ENCODE results near the gene AFAP1L1.

The AFAP1L1 gene

DNA sequence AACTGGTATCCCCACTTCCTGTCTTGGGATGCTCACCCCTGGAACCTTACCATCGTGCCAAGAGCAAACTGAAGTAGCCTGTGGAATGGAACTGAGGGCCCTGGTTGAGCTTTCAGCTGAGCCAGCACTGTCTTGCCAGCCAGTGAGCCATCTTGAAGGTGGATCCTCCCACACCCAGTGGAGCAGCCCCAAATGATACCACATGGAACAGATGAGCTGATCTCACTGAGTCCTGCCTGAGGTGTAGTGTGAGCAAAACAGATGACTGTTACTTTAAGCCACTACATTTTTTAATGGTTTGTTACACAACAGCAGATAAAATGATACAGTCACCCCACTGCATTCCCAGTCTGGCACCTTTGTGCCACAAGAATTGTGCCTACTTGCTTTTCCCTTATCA lies 84.0 kb downstream of the AFAP1L1 start:
- no peak for DNase-seq

DNA sequence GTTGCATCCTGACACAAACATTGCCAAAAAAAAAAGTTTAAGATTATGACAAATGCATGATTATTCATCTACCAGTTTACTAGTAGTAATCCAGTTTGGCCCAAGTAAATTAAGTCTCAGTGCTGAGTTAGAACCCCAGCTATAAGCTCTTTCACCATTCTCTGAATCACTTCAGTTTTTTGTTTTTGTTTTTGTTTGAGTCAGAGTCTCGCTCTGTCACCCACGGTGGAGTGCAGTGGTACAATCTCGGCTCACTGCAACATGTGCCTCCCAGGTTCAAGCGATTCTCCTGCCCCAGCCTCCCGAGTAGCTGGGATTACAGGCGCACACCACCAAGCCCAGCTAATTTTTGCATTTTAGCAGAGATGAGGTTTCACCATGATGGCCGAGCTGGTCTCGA lies 84.7 kb downstream of the AFAP1L1 start:
- no peak for DNase-seq

DNA sequence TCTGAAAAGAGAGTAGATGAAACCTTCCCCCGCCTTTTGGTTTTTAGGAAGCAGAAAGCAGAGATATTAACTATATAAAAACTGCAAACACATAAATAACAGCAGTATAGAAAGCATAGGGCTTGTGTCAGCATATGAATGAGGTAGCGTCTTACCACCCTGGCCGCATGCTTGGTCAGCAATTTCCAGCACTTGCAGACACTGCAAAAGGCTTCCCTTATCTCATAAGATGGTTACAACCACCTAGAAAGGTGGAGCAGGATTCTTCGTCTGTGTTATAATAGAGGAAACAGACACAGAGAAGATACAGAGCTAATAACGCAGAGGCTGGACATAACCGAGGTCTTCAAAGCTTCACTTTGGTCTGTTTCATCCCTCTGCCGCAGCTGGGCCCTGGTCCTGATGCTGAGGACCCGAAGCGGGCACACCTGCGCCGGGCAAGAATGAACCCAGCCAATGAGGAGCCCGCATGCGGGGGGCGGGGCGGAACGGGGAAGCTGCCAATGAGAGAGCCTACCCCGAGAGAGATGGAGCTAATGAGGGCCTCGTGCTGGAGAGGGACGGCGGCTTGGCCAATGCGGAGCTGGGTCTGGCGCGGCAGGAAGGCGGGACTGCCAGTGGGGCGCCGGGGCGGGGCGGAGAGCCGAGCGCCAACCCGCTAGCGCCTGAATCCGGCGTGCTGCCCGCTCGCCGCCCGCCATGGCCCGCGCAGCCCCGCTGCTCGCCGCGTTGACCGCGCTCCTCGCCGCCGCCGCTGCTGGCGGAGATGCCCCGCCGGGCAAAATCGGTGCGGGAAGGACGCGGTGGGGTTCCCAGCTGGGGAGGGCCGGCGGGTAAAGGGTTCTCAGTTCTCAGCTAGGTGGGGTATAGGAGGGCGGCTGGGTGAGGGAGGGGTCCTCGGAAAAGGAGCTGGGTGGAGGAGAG lies 86.0 kb downstream of the AFAP1L1 start, which contains the start of gene PCYOX1L:
Gene PCYOX1L (plus strand): TSS at position 677 of the 924 bp plus-strand sequence. CDS start 23 bp downstream, at position 700.
- DNase-seq = peak; percentile 94

DNA sequence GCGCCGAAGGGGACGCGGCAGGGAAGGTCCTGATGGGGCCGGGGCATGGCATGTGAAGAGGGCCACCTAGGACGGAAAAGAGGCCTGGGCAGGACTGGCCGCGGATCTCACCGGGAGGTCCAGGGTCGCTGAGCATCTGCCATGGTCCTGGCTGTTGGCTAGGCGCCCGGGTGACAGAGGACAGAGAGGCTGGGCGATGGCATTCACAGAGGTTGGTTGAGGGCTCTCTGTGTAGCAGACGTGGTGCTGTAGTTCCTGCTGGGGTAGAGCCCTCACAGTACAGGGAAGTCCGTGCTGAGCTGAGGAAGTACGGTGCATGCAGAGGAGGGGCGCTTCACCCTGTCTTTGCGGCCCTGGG lies 86.6 kb downstream of the AFAP1L1 start:
- peak; percentile 22 for DNase-seq

DNA sequence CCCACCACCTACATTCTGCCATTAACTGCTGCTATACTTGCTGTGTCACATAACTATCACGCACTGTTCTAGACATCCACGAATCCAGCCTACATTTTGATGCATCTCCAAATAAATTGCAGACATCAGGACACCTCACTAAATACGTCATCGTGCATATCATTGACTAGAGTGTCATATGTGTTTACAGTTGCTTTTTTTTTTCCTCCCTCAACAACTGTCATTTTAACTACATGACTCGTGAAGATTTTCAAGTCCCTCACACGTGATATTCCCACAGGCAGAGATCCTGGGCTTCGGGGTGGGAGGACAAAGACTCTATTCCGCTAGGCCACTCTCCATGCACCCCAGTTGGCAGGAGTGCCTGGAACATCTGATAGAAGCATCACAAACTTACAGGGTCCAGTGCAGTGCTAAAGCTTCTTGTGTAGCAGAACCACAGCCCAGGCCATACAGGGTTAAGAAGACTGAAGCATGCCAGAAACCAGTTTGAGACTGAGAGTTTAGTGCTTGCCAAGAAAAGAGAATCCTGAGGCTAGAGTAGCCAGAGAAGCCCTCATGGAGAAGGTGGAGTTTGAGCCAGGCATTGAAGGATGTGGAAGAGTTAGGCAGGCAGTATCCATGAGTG lies 87.3 kb downstream of the AFAP1L1 start:
- no peak for DNase-seq

DNA sequence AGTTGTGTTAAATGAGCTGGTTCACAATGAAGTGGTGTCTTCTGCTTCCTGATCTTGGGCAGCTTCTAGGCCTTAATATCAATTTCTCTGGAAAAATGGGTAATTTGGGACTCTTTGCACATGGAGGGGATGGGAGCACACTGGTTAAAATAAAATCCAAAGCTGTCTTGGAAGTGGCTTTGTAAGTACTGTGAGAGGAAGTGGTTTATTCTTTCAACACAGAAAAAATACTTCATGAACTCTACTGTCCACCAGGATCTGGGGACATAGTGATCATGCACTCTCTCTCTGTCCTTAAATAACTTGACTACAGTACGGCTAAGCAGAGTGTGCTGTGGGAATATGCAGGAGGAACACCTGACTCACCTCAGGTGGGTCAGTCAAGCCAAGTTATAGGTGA lies 88.6 kb downstream of the AFAP1L1 start:
- DNase-seq = no peak

DNA sequence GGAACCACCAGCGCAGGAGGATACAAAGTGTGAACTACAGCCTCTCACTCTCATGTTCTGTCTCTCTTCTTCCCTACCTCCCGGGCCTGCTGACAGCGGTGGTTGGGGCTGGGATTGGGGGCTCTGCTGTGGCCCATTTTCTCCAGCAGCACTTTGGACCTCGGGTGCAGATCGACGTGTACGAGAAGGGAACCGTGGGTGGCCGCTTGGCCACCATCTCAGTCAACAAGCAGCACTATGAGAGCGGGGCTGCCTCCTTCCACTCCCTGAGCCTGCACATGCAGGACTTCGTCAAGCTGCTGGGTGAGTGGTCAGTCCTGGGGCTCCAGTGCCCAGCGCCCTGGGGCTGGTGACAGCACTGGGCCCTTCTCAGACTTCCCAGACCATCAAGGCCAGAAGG lies 90.9 kb downstream of the AFAP1L1 start:
- no peak for DNase-seq

DNA sequence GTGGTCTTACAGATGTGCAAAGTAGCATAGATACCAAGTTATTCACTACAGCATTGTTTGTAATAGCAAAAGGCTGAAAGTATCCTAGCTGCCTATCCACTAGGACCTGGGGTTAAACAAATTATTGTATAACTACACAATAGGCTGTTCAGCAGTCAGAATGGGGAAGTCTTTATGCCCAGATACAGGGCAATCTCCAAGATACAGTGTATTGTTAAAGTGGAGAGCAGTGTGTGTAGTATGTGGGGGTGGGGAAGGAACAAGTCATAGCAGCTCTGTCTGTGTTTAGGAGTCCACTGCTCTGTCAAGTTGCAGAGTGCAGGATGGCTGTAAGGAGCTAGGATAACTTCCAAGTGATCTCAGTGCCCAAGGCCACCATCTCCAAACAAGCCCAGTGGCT lies 91.7 kb downstream of the AFAP1L1 start:
- peak; percentile 33 for DNase-seq

DNA sequence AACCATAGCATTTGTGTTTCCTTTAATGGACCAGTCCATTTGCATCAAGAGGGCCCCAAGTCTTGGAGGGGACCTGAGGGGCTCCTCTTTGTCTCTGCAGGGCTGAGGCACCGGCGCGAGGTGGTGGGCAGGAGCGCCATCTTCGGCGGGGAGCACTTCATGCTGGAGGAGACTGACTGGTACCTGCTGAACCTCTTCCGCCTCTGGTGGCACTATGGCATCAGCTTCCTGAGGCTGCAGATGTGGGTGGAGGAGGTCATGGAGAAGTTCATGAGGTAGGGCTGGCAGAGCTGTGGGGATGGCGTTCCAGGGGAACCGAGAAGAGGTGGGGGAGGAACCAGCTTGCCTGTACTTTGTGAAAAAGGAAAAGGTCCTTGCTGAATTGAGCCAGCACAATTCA lies 92.3 kb downstream of the AFAP1L1 start:
- no peak for DNase-seq

DNA sequence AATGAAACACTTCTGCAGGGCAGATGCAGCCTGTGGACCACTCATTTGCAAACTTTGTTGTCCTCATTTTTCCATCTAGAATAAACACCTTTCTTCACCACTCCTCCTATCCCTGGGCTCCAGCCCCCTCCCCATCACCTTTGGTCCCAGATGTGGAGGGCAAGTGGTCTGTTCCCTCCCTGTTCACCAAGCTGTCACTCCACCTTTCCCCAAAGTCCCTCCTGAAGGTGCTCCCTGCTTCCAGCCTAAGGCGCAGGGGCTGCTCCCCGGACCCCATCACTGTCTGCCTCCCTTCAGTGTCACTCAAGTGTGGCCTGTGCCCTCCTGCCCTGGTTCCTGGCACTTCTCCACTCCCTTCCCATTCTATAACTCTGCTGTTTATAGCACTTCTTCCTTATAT lies 93.1 kb downstream of the AFAP1L1 start:
- no peak for DNase-seq

DNA sequence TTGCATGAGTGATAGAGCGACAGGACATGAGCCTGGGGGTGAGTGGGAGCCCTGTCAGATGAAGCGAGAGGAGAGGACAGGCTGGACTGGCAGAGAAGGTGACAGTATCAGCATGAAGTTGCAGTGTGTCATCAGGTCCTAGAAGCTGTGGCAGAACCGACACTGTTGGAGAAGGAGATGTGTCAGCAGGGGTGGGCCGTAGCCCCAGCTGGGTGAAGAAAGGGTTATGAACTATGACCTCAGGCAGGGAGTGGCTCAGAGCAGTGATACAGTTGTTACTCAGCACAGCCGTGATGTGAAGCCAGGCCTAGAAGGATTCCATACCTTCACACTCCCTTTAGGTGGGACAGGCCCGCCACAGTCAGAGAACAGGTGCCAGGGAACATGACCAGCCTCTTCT lies 93.8 kb downstream of the AFAP1L1 start:
- no peak for DNase-seq

DNA sequence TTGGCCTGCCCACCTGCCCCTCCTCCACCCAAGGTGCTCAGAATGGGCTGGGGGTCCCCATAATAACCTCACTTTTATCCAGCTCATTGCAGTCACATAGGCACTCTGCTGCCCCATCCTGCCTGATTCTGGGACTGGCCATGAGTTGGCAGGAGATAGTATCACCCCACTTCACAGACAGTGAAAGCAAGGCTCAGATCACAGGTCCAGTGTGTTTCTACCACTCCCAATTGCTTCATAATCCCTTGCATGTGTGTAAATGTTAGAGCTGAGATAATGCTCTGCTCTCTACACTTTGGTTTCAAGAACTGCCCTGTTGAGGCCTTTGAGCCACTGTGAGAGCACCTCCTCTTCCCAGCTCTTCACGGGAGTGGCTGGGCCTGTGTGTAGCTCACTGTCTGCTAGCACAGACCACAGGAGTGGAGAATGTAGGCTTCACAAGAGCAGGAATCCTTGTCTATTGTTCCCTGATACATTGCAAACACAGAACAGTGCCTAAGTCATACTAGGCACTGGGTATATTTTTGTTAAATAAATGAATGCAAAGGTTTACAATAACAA lies 94.6 kb downstream of the AFAP1L1 start:
- DNase-seq = no peak

DNA sequence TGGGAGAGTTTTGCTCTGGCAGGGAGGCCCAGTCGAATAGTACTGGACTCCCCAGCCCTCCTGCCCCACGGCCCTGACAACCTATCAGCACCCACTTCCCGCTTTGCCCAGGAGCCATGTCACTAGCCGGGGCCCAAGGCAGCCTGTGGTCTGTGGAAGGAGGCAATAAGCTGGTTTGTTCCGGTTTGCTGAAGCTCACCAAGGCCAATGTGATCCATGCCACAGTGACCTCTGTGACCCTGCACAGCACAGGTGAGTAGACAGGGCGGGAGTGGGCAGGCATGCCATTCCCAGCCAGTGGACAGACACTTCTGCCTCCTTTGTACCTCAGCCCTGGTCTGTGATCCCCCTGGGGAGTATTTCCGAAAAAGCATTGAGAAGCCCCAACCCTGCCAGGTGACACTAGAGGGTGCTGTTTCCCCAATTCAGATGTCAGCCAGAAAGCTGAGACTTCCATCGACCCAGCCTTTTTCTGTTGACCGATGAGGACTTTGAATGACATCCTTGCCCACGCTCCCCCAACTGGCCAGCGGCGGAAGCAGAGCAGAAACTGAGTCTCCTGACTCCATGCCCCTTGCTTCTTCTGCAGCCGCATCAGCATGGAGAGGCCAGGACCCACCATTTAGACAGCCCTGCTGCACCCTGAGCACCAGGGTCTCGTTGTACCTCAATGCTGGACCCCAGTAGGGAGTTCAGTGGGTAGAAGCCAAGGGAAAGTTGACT lies 95.8 kb downstream of the AFAP1L1 start:
- DNase-seq = peak; percentile 34

DNA sequence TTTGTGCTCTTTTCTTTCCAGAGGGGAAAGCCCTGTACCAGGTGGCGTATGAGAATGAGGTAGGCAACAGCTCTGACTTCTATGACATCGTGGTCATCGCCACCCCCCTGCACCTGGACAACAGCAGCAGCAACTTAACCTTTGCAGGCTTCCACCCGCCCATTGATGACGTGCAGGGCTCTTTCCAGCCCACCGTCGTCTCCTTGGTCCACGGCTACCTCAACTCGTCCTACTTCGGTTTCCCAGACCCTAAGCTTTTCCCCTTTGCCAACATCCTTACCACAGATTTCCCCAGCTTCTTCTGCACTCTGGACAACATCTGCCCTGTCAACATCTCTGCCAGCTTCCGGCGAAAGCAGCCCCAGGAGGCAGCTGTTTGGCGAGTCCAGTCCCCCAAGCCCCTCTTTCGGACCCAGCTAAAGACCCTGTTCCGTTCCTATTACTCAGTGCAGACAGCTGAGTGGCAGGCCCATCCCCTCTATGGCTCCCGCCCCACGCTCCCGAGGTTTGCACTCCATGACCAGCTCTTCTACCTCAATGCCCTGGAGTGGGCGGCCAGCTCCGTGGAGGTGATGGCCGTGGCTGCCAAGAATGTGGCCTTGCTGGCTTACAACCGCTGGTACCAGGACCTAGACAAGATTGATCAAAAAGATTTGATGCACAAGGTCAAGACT lies 96.5 kb downstream of the AFAP1L1 start:
- DNase-seq = no peak

DNA sequence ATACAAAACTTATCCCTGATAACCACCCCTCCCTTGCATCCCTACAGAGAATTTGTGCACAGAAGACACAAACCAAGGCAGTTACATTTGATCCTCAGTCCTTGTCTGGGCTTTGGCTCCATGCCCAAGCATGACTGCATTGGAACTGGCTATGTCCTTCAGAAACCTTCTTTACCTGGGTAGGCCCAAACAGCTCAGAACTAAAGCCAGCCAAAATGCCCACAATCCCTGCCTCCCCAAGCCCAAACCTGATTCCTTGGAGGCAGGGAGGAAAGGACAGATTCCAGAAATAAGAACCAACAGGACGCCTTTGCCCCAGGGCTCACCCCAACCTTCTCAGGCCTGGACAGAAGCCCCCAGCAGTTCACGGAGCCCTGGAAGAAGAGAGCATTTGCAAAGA lies 99.2 kb downstream of the AFAP1L1 start:
- no peak for DNase-seq

DNA sequence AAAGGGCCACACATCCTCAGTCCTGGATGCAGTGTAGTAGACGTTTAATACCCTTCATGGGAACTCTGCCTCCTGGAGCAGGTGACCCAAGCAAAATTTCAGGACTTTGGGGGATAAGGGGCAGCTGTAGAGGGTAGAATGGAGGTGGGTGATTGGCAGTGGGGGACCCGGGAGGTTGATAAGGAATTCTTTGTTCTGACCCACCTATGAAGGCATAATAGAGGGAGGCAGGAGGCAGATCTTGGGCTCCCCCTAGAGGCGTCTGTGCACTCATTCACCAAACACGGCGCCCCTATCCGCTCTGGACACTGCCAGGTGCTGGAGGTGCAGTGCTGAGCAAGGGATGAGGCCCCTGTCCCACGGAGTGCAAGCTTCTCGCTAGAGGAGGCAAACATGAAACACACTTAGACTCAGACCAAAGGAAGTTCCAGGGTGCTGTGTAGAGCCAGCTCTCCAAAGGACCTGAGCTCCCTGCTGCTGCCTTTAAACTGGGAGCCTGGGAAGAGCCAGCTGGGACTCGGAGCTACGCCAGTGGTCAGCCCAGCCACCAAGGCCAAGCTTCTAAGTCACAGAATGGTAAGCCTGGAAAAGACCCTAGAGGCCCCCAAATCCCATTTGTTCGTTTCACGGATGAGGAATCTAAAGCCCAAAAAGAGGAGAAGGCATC lies 99.8 kb downstream of the AFAP1L1 start:
- peak; percentile 17 for DNase-seq

DNA sequence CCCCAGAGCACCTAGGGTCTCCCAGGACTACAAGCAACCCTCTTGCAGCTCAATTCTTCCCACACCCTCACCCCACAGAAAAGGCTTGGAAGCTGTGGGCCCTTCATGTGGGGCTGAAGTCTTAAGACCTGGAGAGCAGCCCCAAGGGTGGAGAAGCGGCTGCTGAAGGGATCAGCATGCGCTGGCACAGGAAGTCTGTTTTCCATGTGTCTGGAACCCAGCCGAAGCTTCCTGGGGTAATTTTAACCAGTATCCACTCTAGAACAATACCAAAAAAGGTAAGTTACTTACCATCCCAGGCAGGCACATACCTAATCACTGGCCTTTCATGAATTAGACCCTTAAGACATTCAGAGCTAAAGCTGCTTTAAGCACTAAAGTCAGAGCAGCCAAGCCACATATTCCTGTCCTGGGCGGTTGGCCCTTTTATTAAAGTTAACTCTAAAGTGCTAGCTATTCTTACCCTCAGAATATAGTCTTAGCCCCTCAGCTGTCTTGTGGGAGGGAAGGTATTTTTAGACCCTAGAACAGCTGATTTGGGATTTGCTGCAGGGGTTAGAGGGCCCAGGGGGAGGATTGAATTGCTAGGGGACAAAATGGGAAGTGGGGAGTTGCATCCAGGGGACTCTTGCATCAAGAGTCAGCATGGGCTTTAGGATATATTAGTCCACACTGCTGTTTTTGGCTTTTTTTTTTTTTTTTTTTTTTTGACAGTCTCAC lies 100.6 kb downstream of the AFAP1L1 start:
- no peak for DNase-seq

DNA sequence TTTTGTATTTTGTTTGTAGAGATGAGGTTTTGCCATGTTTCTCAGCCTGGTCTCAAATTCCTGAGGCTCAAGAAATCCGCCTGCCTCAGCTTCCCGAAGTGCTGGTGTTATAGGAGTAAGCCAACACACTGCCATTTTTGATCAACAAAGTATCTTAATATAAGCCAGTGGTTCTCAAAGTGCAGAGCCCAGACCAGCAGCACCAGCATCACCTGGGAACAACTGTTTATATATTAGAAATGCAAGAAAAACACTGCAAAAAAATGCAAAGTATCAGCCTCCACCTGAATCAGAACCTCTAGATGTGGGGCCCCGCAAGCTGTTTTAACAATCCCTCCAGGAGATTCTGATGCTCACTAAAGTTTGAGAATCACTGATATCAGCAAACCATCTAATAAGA lies 101.3 kb downstream of the AFAP1L1 start:
- no peak for DNase-seq

DNA sequence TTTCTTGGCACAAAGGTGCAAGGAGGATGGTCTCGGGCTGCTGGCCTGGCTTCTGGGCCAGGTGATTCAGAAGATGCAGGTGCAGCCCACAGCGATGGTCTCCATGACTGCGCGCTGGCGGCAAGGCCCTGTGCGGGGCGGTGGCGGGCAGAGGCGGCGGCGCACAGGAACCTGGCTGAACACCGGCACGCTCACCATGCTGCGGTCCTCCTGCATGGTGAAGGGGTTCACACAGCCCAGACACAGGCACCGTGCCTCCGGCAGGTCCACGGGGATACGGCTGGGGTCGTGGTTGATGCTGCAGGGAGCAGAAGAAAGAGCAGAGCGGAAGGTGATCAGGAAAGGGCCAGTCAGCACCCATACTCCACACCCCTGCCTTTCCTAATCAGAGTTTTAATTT lies 102.6 kb downstream of the AFAP1L1 start:
- no peak for DNase-seq

DNA sequence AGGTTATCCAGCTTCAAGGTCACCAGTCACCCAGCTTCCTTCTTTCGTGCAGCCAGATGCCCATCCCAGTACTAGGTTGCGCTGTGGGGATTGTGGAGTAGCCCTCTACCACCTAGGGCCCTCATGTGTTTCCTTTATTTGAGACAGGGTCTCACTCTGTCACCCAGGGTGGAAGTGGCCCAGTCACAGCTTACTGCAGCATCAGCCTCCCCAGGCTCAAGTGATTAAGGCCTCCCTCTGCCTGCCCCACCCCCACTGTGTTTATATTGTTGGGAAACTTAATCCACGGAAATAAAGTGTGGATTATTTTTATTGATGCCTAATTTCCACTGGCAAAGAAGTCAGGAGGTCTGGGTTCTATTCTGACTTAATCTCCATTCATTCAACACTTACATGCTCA lies 103.1 kb downstream of the AFAP1L1 start:
- no peak for DNase-seq

DNA sequence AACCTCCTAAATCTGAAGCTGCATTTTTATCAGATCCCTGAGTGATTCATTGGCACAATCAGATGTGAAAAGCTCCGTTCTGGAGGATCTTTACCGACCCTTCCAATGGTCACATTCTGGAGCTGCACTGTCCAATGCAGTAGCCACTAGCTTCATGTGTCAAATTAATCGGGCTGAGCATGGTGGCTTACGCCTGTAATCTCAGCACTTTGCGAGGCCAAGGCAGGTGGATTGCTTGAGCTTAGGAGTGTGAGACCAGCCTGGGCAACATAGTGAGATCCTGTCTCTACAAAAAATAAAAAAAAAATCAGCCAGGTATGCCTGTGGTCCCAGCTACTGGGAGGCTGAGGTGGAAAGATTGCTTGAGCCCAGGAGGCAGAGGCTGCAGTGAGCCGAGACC lies 103.8 kb downstream of the AFAP1L1 start:
- DNase-seq = no peak

DNA sequence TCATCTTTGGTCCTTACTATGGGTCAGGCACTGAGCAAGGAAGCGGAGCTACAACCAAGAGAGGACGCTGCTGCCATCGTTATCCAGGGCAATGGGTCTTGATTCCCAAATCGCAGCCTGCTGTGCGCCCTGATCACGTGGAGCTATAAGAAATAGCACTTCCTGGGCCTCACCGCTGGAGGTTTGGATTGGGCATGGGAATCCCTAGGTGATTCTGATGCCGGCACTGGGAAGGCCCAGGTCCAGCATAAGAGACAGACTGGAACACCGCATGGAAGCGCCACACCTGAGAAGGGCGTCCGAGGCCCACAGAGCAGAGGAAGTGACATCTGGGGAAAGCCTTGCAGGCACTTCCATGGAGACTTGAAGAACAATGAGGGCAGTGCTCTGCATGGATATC lies 104.4 kb downstream of the AFAP1L1 start:
- DNase-seq = no peak

Measured in GDM1 (cell line).